Measurements from ENCODE around the gene BEGAIN.

DNA sequence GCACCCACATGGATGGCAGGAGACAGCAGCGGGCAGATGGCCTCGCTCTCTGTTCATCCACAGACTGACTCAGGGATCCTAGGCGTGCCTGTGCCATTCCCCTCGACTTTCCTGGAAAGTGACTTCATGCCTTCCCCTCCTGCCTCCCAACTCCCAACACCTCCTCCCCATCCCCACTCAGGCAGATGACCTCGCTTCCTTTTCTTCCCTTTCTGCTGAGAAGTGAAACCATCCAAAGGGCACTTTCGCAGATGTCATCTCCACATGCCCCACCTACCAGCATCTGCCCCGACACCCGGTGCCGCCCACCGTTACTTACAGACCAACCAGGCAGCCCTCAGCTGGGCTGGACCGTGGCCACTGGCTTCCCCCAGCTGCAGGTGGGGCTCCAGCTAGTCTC is 29.6 kb downstream of the BEGAIN start:
- TF ChIP-seq HNRNPL (IDR thresholded peaks at IDR 0.05; ENCODE audit: low read depth, low read length), result no peak
- TF ChIP-seq ZBTB8A (IDR thresholded peaks at IDR 0.05; ENCODE audit: partially characterized antibody), result no peak
- TF ChIP-seq, protein P1, sequence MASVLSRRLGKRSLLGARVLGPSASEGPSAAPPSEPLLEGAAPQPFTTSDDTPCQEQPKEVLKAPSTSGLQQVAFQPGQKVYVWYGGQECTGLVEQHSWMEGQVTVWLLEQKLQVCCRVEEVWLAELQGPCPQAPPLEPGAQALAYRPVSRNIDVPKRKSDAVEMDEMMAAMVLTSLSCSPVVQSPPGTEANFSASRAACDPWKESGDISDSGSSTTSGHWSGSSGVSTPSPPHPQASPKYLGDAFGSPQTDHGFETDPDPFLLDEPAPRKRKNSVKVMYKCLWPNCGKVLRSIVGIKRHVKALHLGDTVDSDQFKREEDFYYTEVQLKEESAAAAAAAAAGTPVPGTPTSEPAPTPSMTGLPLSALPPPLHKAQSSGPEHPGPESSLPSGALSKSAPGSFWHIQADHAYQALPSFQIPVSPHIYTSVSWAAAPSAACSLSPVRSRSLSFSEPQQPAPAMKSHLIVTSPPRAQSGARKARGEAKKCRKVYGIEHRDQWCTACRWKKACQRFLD (CRISPR knock-in tag; IDR thresholded peaks at IDR 0.05), result no peak

Data from K562 (cell line).